ENCODE data around the gene AXIN1. TPM values are rescaled to one million over a fixed set of nuclear protein-coding genes. Genes with fewer than 3 reads are reported as not detected.

The AXIN1 gene
- total and polyA plus RNA-seq, 9 of the 15 experiments (the other 6 are each of a cell fraction or from before 2014, with no cell fraction given): 0.42 to 58.0 (median 25.9) TPM

GRCh38 chr16:290681-291405 is 61.7 kb downstream of the AXIN1 start (continued):
- no peak for TF ChIP-seq ZNF318 (IDR thresholded peaks at IDR 0.05; ENCODE audit: borderline replicate concordance in 1 of 2, low read depth in 1 of 2)
- no peak for TF ChIP-seq FOXA3 (CRISPR knock-in tag; conservative IDR thresholded peaks at IDR 0.05 in 1 of 2, IDR thresholded peaks at IDR 0.05 in 1 of 2)
- TF ChIP-seq DIDO1 (tag; IDR thresholded peaks at IDR 0.05; ENCODE audit: low read depth): no peak
- TF ChIP-seq RAD51 (IDR thresholded peaks at IDR 0.05; ENCODE audit: borderline replicate concordance, low read depth): no peak
- no peak for TF ChIP-seq ETV1 (tag; conservative IDR thresholded peaks at IDR 0.05; ENCODE audit: low read depth)
- no peak for TF ChIP-seq HDAC6 (IDR thresholded peaks at IDR 0.05; ENCODE audit: low read depth, low read length)
- TF ChIP-seq ZNF146 (CRISPR knock-in tag; IDR thresholded peaks at IDR 0.05; ENCODE audit: unreplicated experiment): no peak
- no peak for TF ChIP-seq SRSF7 (optimal IDR thresholded peaks at IDR 0.05; ENCODE audit: low read depth, low read length)
- TF ChIP-seq, protein P1, sequence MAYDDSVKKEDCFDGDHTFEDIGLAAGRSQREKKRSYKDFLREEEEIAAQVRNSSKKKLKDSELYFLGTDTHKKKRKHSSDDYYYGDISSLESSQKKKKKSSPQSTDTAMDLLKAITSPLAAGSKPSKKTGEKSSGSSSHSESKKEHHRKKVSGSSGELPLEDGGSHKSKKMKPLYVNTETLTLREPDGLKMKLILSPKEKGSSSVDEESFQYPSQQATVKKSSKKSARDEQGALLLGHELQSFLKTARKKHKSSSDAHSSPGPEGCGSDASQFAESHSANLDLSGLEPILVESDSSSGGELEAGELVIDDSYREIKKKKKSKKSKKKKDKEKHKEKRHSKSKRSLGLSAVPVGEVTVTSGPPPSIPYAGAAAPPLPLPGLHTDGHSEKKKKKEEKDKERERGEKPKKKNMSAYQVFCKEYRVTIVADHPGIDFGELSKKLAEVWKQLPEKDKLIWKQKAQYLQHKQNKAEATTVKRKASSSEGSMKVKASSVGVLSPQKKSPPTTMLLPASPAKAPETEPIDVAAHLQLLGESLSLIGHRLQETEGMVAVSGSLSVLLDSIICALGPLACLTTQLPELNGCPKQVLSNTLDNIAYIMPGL (CRISPR knock-in tag; IDR thresholded peaks at IDR 0.05): no peak
- no peak for TF ChIP-seq RCOR1 (IDR thresholded peaks at IDR 0.05; ENCODE audit: borderline replicate concordance in 1 of 2, low read depth in 2 of 2, low read length in 2 of 2)

All from K562 (cell line).